ENCODE data around the gene KCTD2. TPM values are rescaled to one million over a fixed set of nuclear protein-coding genes. Genes with fewer than 3 reads are reported as not detected.

KCTD2 gene
- total and polyA plus RNA-seq, 2 of the 13 experiments (the other 11 are each of a cell fraction or from before 2014, with no cell fraction given): 28.3 to 32.6 TPM

GRCh38 chr17:75086496-75087181 lies 39.6 kb downstream of the KCTD2 start (continued):
- no peak for TF ChIP-seq FUBP1 (CRISPR knock-in tag; IDR thresholded peaks at IDR 0.05; ENCODE audit: borderline replicate concordance)
- TF ChIP-seq ZNF34 (CRISPR knock-in tag; IDR thresholded peaks at IDR 0.05; ENCODE audit: borderline replicate concordance): 0 out of 2 replicates have a peak, but pooled peaks have one; percentile 55
- no peak for TF ChIP-seq TRIM24 (CRISPR knock-in tag; IDR thresholded peaks at IDR 0.05)
- TF ChIP-seq SRSF9 (IDR thresholded peaks at IDR 0.05; ENCODE audit: borderline replicate concordance, insufficient read depth, low read depth, low read length, poor library complexity, severe bottlenecking): no peak
- TF ChIP-seq CERS6 (CRISPR knock-in tag; IDR thresholded peaks at IDR 0.05): no peak
- no peak for TF ChIP-seq USF2 (IDR thresholded peaks at IDR 0.05; ENCODE audit: low read depth, low read length)
- 0 out of 2 replicates have a peak, but pooled peaks have one; percentile 35 for TF ChIP-seq USF2 (CRISPR knock-in tag; IDR thresholded peaks at IDR 0.05; ENCODE audit: borderline replicate concordance)
- 0 out of 2 replicates have a peak, but pooled peaks have one; percentile 27 for TF ChIP-seq ZSCAN12 (CRISPR knock-in tag; IDR thresholded peaks at IDR 0.05)
- peak; percentile 15; the same call in 1 of the 2 replicates for TF ChIP-seq ZBTB4 (CRISPR knock-in tag; IDR thresholded peaks at IDR 0.05; ENCODE audit: borderline replicate concordance)
- peak; percentile 68; the same call in 1 of the 2 replicates for TF ChIP-seq FOXK2 (IDR thresholded peaks at IDR 0.05)
- no peak for TF ChIP-seq ZBTB34 (CRISPR knock-in tag; IDR thresholded peaks at IDR 0.05)
- peak; percentile 58; the same call in 1 of the 2 replicates for TF ChIP-seq MEF2D (CRISPR knock-in tag; IDR thresholded peaks at IDR 0.05)
- TF ChIP-seq SOX13 (IDR thresholded peaks at IDR 0.05): no peak
- TF ChIP-seq SOX13 (CRISPR knock-in tag; conservative IDR thresholded peaks at IDR 0.05 in 1 of 2, IDR thresholded peaks at IDR 0.05 in 1 of 2): peak in 1 of 2 experiments; percentile 36; a peak in 1 of 4 replicates
- TF ChIP-seq ZNF10 (CRISPR knock-in tag; IDR thresholded peaks at IDR 0.05; ENCODE audit: borderline replicate concordance, low read depth): no peak

Data from HepG2 (cell line).